ENCODE data around the gene WT1.
"Not testable (repeated sequence)": the region's sequence is repeated elsewhere in the genome, so short reads cannot be mapped to it uniquely, and the experiment has no call there.

Gene WT1

GRCh38 chr11:32381179-32381578 is 54.2 kb downstream of the WT1 start:
- no peak for DNase-seq (ENCODE audit: low read depth)
- no peak for TF ChIP-seq CTCF (IDR thresholded peaks at IDR 0.05; ENCODE audit: insufficient read depth, low read depth, low read length, missing control alignments)

GRCh38 chr11:32379719-32380118 is 55.6 kb downstream of the WT1 start:
- TF ChIP-seq CTCF (IDR thresholded peaks at IDR 0.05; ENCODE audit: insufficient read depth, low read depth, low read length, missing control alignments) = no peak
- no peak for DNase-seq (ENCODE audit: low read depth)
- H3K4me3 ChIP-seq (ENCODE audit: low read length) = no peak overlapping the region

More at GRCh38 chr11:32381179-32381578, 54.2 kb downstream of the WT1 start:
- H3K4me3 ChIP-seq (ENCODE audit: low read length) = no peak overlapping the region

DNA sequence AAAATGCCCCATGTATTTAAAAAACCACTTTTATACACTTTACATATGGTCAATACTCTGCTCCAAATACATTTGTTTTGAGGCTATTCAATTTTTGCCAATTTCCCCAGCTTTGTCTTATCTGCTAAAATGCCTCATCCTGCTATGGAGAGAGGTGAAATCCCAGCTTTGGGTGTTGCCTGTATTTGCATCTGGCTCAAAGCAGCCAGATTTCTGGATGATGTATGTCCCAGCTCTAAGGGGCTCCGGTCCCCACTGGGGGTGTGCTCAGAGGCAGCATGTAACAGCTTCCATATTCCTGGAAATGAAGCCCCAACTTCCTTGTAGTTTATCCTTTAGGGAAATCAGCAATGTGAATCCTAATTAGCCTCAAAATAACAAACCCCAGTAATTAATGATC is 59.5 kb downstream of the WT1 start:
- no peak for DNase-seq (ENCODE audit: low read depth)
- TF ChIP-seq CTCF (IDR thresholded peaks at IDR 0.05; ENCODE audit: insufficient read depth, low read depth, low read length, missing control alignments) = no peak
- no peak overlapping the region for H3K4me3 ChIP-seq (ENCODE audit: low read length)

- peak; percentile 26 for TF ChIP-seq CTCF (IDR thresholded peaks at IDR 0.05; ENCODE audit: insufficient read depth, low read depth, low read length, missing control alignments)
- DNase-seq (ENCODE audit: low read depth) = peak; percentile 9
- no peak overlapping the region for H3K4me3 ChIP-seq (ENCODE audit: low read length)
Observed at GRCh38 chr11:32374261-32374711, 61.1 kb downstream of the WT1 start.

DNA sequence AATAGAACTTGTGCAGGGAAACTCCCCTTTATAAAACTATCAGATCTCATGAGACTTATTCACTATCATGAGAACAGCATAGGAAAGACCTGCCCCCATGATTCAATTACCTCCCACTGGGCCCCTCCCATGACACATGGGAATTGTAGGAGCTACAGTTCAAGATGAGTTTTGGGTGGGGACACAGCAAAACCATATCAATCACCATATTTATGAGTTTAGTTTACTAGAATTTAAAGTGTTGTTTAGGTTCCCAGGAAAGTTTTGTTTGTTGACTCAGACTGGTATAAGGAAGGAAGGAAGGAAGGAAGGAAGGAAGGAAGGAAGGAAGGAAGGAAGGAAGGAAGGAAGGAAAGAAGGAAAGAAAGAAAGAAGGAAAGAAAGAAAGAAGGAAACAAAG is 65.4 kb downstream of the WT1 start:
- H3K4me3 ChIP-seq (ENCODE audit: low read length); DNase-seq (ENCODE audit: low read depth): not testable (repeated sequence)

GRCh38 chr11:32366666-32367065 is 68.7 kb downstream of the WT1 start:
- TF ChIP-seq CTCF (IDR thresholded peaks at IDR 0.05; ENCODE audit: insufficient read depth, low read depth, low read length, missing control alignments) = no peak
- H3K4me3 ChIP-seq (ENCODE audit: low read length) = no peak overlapping the region
- no peak for DNase-seq (ENCODE audit: low read depth)

DNA sequence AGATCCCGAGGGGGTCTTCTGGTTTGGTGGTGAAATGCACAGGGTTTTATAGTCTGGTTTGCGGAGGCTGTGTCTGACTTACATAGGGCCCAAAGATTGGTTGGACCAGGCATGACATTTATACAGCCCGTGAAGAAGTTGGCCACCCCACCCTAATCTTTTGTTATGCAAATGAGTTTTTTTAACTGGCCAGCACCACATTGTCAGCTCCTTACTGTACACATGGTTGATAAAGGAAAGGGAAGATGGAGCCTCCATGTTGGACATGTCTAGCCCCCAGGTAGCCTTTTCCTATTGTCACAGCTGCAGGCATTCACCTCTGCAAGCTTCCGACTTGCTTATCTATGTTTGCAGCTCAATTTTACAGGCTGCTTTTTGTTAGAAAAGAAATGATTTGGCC is 70.1 kb downstream of the WT1 start:
- no peak overlapping the region for H3K4me3 ChIP-seq (ENCODE audit: low read length)
- TF ChIP-seq CTCF (IDR thresholded peaks at IDR 0.05; ENCODE audit: insufficient read depth, low read depth, low read length, missing control alignments) = no peak
- no peak for DNase-seq (ENCODE audit: low read depth)

Measured in epithelial cell of esophagus (primary cell).